HG03066 (cell line): ENCODE data around the gene VSNL1.

Experiments
- ATAC-seq: cut with Tn5 transposase; IDR thresholded peaks from one replicate; pipeline ENCODE4 v1.9.1; 2021; ENCODE audit warnings: low read depth; ENCODE audit not compliant: unreplicated experiment

VSNL1 gene

GRCh38 chr2:17579605-17580318 is 39.3 kb downstream of the VSNL1 start:
- no peak for ATAC-seq

- no peak for ATAC-seq
Observed at GRCh38 chr2:17580319-17580715, 39.8 kb downstream of the VSNL1 start.

- no peak for ATAC-seq
Observed at GRCh38 chr2:17581831-17582230, 41.3 kb downstream of the VSNL1 start.

GRCh38 chr2:17583166-17583565 is 42.7 kb downstream of the VSNL1 start:
- no peak for ATAC-seq

GRCh38 chr2:17583646-17584045 is 43.1 kb downstream of the VSNL1 start:
- no peak for ATAC-seq

- no peak for ATAC-seq
Observed at GRCh38 chr2:17584689-17585088, 44.2 kb downstream of the VSNL1 start.

GRCh38 chr2:17587469-17587868 is 47.0 kb downstream of the VSNL1 start:
- ATAC-seq = no peak

GRCh38 chr2:17588031-17588430 is 47.5 kb downstream of the VSNL1 start:
- no peak for ATAC-seq

- ATAC-seq = no peak
Observed at GRCh38 chr2:17589406-17590035, 49.0 kb downstream of the VSNL1 start.

- ATAC-seq = no peak
Observed at GRCh38 chr2:17590342-17590911, 49.9 kb downstream of the VSNL1 start.

GRCh38 chr2:17591846-17592245 is 51.4 kb downstream of the VSNL1 start:
- ATAC-seq = no peak

- no peak for ATAC-seq
Observed at GRCh38 chr2:17592731-17593409, 52.4 kb downstream of the VSNL1 start.

GRCh38 chr2:17593445-17593840 is 52.9 kb downstream of the VSNL1 start:
- no peak for ATAC-seq

- no peak for ATAC-seq
Observed at GRCh38 chr2:17593841-17594491, 53.5 kb downstream of the VSNL1 start.

- ATAC-seq = no peak
Observed at GRCh38 chr2:17594533-17595401, 54.3 kb downstream of the VSNL1 start.

GRCh38 chr2:17599617-17600016 is 59.1 kb downstream of the VSNL1 start:
- no peak for ATAC-seq

GRCh38 chr2:17600556-17601204 is 60.2 kb downstream of the VSNL1 start:
- no peak for ATAC-seq

- ATAC-seq = no peak
Observed at GRCh38 chr2:17604050-17604449, 63.6 kb downstream of the VSNL1 start.

- ATAC-seq = no peak
Observed at GRCh38 chr2:17605696-17606095, 65.2 kb downstream of the VSNL1 start.

- ATAC-seq = no peak
Observed at GRCh38 chr2:17606851-17607250, 66.4 kb downstream of the VSNL1 start.
